Upper lobe of left lung (tissue), 4 donors: ENCODE data around the gene SEC61A1.

Experiments
- CTCF ChIP-seq, 6 experiments: fragments of 450-650 bp in 4 of 6; fragments of 200-600 bp in 2 of 6; sonication (generic) in 2 of 6; IDR thresholded peaks; one replicate each; pipeline ENCODE4 v1.5.1; 2016 to 2019; ENCODE audit warnings: antibody characterized with exemption in 6 of 6
- POLR2A ChIP-seq, 4 donors: fragments of 450-650 bp; IDR thresholded peaks; one replicate each; pipeline ENCODE4 v1.5.1; 2016 to 2017; ENCODE audit warnings: antibody characterized with exemption in 4 of 4, mild to moderate bottlenecking in 2 of 4

DNA sequence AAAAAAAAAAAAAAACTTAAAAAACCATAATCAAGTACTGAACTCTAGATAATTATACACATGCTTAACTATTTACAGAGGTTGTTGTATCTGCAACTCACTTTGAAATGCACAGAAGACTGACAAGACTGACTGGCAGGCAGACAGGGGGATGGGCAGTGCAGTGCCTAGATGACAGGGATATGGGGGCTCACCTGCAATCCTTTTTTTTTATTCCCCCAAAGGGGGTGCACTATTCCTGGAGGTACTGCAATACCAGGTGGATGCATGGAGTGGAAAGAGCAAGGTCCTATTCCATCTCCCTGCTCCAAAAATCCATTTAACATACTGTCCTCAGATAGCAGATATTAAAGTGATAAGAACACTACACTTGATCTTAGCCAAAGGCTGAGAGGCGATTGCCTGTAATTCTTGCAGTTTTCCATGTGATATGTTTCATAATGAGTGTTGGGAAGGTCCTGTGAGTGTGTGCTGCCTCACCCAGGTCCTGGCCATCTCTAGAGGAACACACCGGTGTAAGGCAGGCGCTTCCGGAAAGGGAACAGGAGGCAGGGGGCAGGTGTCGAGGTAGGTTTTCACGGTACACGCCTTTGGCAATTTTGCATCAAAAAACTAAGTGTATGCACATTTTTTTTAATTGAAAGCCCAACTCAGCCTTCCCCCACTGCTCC lies 22.7 kb downstream of the SEC61A1 start:
- TF ChIP-seq CTCF (IDR thresholded peaks at IDR 0.05) (no peak), POLR2A (IDR thresholded peaks at IDR 0.05) (no peak)
